ENCODE data around the gene LRRC3. TPM values are rescaled to one million over a fixed set of nuclear protein-coding genes. Genes with fewer than 3 reads are reported as not detected.

LRRC3 gene
- total RNA-seq, 1 experiment from 2014 or later: not detected

DNA sequence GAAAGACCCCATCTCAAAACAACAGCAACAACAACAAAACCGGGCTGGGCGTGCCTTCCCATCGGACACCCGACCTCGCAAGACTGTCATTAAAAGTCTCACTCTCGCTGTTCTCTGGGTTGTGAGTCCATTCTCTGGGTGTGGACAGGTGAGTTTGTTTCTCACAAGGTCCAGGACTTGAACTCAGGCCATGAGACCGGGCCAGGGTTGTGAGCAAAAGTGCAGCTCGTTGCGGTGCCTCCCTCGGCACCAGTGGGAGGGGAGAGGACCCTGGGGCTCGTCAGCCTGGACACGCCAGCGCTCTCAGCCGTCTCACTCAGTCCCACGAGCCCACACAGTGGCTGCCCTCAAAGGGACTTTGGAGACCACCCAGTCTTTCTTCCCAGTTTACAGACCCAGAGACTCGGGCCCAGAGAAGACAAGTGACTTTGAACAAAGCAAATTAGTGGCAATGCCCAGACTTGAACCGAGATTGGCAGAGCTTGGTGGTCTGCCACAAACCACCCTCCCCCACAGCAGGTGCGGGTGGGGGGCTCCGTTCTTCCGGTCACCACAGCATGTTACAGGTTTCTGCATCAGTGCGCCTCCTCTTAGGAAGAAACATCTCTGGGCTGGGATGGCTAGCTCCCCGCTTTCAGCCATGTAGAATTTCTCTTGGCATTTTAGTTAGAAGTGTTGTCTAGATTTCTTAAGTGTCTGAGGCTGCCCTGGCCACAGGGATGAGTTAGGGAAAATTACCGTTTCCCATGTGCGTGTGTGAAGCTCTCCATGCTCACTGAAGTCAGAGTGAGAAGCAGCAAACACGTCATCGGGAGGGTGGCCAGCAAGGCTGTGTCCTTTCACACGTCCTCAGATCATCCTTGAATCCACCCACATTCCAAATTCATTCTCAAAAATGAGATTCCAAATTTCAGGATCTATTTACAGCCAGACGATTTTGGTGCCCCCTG, 28.3 kb downstream of the LRRC3 start:
- no peak for DNase-seq (ENCODE audit: low read depth)
- in situ Hi-C loops (cut with HindIII; ENCODE audit: low pct_unique_long_range_greater_than_20kb, low sequenced_read_pairs): loop anchor here (25.0 kb wide), 1 partner anchor 654 kb away; no protein-coding TSS in a partner anchor

DNA sequence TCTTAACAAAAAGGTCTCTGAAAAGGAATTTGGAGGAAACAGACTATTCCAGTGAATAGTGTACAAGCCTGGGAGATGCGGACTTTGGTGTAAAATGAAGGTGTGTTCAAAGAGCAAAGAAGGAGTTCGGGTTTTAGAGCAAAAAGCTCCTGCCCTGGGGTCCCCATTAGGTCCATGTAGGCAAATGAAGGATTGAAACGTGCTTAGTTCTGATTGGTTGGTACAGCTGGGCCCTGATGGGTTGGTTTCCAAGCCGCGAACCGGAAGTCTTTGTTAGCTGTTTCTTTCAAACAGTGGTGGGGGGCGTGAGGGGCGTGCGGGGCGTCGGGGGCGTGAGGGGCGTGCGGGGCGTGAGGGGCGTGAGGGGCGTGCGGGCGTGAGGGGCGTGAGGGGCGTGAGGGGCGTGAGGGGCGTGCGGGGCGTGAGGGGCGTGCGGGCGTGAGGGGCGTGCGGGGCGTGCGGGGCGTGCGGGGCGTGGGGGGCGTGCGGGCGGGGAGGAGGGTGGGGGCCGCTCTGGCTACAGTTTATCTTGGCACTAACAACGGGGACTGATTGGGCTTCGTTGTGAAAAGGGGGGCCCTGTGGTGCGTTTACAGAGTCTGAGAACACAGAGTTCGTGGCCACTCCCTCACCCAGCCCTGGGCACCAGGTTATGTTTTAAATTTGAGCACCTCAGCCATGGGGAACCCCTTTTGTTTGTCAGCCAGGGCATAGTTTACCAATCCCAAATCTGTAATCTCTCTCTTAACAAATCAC, 29.4 kb downstream of the LRRC3 start:
- in situ Hi-C loops (cut with HindIII; ENCODE audit: low pct_unique_long_range_greater_than_20kb, low sequenced_read_pairs): loop anchor here (25.0 kb wide), 1 partner anchor 653 kb away; no protein-coding TSS in a partner anchor
- no peak for DNase-seq (ENCODE audit: low read depth)

DNA sequence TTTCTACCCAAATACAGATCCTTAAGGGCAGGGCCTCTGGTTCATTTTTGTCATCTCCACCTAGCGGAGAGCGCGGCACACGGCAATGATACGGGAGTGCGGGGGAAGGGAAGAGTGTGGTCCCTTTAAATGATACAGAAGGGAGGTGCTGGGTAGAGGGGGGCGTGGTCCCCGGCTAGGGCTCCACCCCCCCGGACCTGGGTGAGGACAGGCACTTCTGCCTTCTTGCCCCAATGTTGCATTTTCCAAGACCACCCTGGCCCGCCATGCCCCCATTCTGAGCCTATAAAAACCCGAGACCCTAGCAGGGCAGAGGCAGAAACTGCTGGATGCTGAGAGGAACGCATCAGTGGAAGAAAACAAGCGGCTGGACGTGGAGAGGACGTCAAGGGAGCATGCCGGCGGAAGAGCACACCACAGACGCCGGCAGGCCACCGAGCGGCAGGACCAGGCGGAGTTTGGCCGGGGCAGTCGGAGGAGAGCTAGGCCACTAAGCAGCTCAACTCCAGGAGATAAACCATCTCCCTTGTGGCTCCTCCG, 30.0 kb downstream of the LRRC3 start:
- DNase-seq (ENCODE audit: low read depth): no peak
- in situ Hi-C loops (cut with HindIII; ENCODE audit: low pct_unique_long_range_greater_than_20kb, low sequenced_read_pairs): loop anchor here (25.0 kb wide), 1 partner anchor 652 kb away; no protein-coding TSS in a partner anchor

DNA sequence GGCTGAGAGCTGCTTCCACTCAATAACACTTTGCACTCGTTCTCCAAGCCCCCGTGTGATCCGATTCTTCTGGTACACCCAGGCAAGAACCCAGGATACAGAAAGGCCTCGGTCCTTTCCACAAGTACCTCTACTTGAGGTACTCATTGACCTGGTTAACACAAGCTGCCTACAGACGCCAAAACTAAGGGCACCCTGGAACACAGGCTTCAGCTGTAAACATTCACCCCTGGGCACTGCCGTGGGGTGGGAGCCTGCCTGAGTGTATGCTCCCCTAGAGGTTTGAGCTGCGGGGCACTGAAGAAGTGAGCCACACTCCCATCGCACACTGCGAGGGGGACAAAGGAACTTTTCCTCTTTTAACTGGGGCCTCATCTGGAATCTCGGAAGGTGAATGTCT, 30.5 kb downstream of the LRRC3 start:
- in situ Hi-C loops (cut with HindIII; ENCODE audit: low pct_unique_long_range_greater_than_20kb, low sequenced_read_pairs): loop anchor here (25.0 kb wide), 1 partner anchor 652 kb away; no protein-coding TSS in a partner anchor
- no peak for DNase-seq (ENCODE audit: low read depth)

DNA sequence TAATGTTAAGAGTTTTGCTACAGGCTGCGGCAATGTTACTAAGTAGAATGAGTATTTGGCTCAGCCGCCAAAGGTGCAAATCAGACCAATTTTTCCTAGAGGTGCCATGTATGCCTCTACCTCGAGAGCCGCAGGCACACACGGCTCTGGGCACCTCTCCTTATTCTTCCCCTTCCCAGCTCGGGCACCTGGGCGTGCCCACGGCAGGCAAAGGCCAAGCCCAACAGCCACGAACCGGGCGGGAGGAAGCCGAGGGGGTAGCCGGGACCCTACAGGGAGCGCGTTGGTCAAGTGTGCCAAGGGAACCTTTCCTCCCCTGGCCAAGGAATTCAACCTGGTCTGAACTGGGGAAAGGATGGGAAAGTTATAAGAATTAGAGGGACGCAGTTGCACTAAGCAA, 31.0 kb downstream of the LRRC3 start:
- no peak for DNase-seq (ENCODE audit: low read depth)
- in situ Hi-C loops (cut with HindIII; ENCODE audit: low pct_unique_long_range_greater_than_20kb, low sequenced_read_pairs): loop anchor here (25.0 kb wide), 1 partner anchor 651 kb away; no protein-coding TSS in a partner anchor

DNA sequence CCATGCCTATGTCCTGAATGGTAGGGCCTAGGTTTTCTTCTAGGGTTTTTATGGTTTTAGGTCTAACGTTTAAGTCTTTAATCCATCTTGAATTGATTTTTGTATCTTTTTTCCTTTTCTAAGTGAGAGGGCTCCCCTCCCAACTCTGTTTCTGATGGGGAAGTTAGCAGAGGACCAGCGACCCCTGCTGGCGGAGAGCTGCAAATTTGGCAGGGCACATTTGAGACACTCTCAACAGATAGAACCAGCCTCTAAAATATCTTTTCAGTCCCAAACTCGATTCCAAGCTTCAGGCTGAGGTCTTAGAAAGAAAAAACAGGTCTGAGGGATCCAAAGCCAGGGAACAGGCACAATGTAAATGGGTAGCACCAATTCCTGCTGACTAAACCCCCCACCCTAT, 32.5 kb downstream of the LRRC3 start:
- in situ Hi-C loops (cut with HindIII; ENCODE audit: low pct_unique_long_range_greater_than_20kb, low sequenced_read_pairs): loop anchor here (25.0 kb wide), 1 partner anchor 649 kb away; no protein-coding TSS in a partner anchor
- DNase-seq (ENCODE audit: low read depth): no peak

DNA sequence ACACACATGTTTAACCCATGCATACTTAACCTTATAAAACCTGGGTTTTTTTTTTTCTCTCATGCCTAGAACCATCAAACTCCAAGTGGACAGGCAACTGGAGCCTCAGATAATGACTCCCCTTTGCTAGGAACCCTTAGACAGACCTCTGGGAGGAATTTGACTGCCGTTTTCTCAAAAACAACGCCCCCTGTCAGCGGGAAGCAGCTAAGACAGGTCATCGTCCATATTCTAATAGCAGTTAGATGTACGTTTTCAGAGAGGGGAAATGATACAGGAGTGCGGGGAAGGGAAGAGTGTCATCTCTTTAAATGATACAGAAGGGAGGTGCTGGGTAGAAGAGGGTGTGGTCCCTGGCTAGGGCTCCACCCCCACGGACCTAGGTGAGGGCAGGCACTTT, 34.7 kb downstream of the LRRC3 start:
- in situ Hi-C loops (cut with HindIII; ENCODE audit: low pct_unique_long_range_greater_than_20kb, low sequenced_read_pairs): loop anchor here (25.0 kb wide), 1 partner anchor 647 kb away; no protein-coding TSS in a partner anchor
- no peak for DNase-seq (ENCODE audit: low read depth)

DNA sequence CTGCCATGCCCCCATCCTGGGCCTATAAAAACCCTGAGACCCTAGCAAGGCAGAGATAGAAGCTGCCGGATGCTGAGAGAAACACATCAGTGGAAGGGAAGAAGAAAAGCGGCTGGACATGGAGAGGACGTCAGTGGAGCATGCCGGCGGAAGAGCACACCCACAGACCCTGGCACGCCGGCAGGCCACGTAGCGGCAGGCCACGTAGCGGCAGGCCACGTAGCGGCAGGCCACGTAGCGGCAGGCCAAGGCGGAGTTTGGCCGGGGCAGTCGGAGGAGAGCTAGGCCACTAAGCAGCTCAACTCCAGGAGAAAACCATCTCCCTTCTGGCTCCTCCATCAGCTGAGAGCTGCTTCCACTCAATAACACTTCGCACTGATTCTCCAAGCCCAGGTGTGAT, 35.1 kb downstream of the LRRC3 start:
- in situ Hi-C loops (cut with HindIII; ENCODE audit: low pct_unique_long_range_greater_than_20kb, low sequenced_read_pairs): loop anchor here (25.0 kb wide), 1 partner anchor 647 kb away; no protein-coding TSS in a partner anchor
- no peak for DNase-seq (ENCODE audit: low read depth)

DNA sequence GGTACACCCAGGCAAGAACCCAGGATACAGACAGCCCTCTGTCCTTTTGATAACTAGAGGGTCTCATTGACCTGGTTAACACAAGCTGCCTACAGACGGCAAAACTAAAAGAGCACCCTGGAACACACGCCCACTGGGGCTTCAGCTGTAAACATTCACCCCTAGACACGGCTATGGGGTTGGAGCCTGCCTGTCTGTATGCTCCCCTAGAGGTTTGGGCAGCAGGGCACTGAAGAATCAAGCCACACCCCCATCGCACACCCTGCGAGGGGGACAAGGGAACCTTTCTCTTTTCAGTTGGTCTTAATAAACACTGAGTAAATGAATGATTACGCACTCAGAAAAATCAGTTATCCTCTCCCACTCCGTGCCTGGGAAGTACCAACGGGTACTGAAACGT, 35.5 kb downstream of the LRRC3 start:
- in situ Hi-C loops (cut with HindIII; ENCODE audit: low pct_unique_long_range_greater_than_20kb, low sequenced_read_pairs): loop anchor here (25.0 kb wide), 1 partner anchor 646 kb away; no protein-coding TSS in a partner anchor
- DNase-seq (ENCODE audit: low read depth): no peak

DNA sequence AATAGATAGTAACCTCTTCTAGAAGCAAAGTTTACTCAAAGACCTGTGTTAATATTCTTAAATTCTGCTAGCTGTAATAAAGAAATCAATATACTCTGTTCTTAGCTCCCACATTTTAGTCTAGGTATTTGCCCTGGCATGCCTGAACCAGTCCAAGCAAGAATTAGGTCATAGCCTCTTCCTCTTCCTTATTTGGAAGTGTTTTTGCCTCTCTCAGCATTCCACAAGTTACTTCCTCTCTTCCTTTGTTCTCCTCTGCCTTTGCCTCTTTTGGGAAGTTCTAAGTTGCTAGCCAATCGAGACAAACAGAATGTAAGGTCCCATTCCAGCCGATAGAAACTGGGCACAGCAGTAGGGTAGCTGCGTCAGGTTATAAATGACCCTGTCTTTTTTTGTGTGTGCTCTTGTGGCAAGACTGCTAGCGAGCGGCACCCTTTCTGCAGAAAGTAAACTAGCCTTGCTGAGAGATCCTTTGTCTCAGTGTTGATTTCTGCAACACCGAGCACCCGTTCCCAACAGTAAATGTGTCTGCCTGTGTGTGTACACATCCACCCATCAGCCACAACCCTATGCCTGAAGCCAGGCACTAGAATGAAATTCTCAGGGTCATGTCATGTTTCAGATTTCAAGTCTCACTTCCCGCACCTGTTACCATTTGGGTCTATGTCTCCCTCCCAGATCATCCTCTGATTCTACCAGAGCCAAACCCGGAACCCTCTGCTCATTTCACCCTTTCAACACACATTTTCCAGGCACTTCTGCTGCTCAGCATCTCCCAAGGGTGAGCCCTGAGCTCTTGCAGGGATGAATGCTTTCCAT, 37.5 kb downstream of the LRRC3 start:
- no peak for DNase-seq (ENCODE audit: low read depth)
- in situ Hi-C loops (cut with HindIII; ENCODE audit: low pct_unique_long_range_greater_than_20kb, low sequenced_read_pairs): loop anchor here (25.0 kb wide), 1 partner anchor 645 kb away; no protein-coding TSS in a partner anchor

DNA sequence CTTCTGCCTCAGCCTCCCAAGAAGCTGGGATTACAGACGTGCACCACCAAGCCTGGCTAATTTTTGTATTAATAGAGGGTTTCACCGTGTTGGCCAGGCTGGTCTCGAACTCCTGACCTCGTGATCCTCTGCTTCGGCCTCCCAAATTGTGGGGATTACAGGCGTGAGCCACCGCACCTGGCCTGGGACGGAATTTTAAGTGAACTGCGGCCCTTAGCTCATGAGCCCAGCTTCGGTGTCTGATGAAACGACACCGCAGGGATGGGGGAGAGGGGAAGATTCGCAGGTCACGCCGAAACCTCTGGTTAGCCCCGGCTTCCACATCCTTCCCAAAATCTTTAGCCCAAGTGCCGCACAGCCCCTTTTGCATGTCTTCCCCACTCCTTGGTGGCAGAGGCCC, 39.1 kb downstream of the LRRC3 start:
- no peak for DNase-seq (ENCODE audit: low read depth)
- in situ Hi-C loops (cut with HindIII; ENCODE audit: low pct_unique_long_range_greater_than_20kb, low sequenced_read_pairs): loop anchor here (25.0 kb wide), 1 partner anchor 643 kb away; no protein-coding TSS in a partner anchor

DNA sequence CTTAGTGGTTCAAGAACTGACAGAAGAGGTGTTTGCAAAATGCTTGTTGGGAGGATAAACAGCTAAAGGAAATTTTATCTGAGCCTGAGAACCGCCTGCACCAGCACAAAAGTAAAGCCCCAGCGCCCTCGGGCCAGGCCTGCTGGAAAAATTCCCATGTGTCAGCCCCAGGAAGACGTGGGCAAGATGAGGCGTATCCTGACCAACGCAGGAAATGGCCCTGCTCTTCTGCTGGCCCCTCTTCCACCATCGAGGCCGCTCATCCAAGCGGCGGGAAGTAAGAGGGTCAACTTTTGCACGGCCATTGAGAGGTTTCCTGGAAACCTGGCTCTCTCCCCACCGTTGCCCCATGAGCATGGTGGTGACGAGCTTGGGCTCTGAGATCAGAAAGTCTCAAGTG, 39.6 kb downstream of the LRRC3 start:
- in situ Hi-C loops (cut with HindIII; ENCODE audit: low pct_unique_long_range_greater_than_20kb, low sequenced_read_pairs): loop anchor here (25.0 kb wide), 1 partner anchor 642 kb away; no protein-coding TSS in a partner anchor
- no peak for DNase-seq (ENCODE audit: low read depth)

DNA sequence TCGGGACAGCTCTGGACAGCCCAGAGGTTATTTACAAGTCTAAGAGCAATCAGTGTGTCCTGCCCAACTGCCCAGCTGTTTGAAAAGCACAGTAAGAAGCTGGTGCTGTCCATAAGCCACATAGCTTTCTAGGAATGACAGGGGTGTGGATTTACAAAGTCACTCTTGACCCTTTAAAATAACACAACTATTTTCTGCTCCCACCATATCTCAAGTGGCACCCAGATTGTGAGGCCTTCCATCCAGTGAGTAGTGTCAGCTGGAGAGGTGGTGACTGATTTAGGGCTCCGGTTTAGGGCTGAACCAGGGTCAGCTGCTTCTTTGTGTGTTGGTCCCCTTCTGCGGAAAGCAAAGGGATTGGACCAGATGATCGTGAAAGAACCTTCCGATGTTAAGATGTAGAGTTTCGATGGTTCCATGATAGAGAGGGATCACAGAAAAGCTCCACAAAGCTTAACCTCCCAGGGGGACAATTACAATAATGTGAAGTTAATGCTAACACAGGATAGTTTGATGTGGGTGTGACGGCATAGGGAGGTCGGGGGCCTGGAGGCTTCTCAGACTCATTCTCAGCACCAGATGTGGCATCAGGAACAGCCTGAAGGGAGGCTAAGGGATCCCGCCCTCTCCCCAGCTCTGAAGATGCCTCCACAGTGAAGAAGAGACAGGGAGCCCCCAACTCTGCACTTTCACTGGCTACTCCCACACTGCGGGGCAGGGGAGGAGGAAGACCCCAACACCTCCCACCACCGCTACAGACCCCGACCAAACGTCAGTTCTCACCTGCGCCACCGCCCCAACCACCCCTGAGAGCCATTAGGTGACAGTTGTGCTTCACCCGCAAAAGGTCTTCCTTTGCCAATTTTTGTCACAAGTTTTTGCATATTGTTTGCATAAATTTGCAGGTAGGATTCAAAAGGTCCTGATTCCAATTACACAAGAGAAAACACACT, 40.6 kb downstream of the LRRC3 start:
- no peak for DNase-seq (ENCODE audit: low read depth)
- in situ Hi-C loops (cut with HindIII; ENCODE audit: low pct_unique_long_range_greater_than_20kb, low sequenced_read_pairs): loop anchor here (25.0 kb wide), 1 partner anchor 641 kb away; no protein-coding TSS in a partner anchor

DNA sequence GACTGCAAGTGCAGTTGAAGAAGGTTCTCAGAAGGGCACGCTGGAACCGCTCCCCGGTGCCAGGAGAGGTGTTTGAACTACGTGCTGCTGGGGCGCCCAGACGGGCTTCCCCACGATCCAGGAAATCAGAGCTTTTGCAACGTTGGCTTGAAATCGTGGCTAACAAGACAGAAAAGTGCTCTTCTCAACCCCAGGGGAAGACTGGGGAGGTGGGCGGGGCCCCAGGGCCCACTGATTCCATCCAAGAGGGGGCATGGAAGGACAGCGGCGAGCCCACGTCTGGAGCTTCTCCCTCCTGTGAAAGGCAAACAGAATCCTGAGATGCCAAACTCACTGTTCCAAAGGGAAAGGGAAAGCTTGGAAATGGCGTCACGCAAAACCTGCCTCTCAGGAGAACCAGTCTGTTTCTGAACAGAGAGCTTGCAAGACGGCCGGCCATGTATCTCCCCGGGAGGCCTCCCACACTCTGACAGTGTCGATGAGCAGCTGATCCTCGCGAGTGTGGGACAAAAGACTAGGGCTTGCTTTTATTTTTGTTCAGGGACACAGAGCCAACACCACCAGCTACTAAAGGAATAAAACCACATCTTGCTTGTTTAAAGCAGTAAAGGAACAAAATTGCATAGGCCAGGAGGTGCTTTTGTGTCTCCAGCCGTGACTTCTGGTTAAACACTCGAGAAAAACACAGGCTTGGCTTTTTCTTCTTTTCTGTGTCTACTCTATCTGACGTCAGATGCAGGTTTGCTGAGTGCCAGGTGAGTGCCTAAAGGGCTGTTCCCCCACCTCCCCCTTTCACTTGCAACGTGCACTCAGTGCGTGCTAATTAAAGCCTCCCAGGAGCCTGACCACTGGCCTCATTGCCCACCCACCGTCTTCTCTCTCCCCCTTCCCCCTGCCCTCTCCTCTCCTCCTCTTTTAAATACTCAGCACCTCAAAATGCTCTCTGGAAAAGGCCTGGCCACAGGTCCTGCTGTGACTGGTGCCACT, 41.5 kb downstream of the LRRC3 start:
- no peak for DNase-seq (ENCODE audit: low read depth)
- in situ Hi-C loops (cut with HindIII; ENCODE audit: low pct_unique_long_range_greater_than_20kb, low sequenced_read_pairs): loop anchor here (25.0 kb wide), 1 partner anchor 640 kb away; no protein-coding TSS in a partner anchor

DNA sequence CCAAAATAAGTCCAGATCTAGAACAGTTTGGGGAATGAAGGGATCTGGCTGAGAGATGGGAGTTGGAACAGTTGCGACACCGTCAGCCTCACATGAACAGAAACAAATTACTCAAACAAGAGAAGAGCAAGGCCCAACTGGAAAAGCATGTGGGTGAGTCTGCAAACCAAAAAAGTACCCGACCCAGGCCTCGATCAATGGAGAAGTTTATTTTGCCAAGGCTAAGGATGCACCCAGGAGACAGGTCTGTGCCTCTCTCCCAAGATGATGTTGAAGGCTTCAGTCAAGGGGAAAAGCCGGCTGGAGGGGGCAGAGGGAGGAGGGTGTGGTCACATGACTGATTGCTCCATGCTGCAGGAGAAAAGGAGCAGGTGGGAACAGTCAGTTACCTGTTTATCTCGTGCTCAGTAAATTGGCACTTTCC, 42.4 kb downstream of the LRRC3 start:
- in situ Hi-C loops (cut with HindIII; ENCODE audit: low pct_unique_long_range_greater_than_20kb, low sequenced_read_pairs): loop anchor here (25.0 kb wide), 1 partner anchor 640 kb away; no protein-coding TSS in a partner anchor
- DNase-seq (ENCODE audit: low read depth): no peak

Data from Caki2 (cell line).